Measurements from ENCODE around the gene AFDN. TPM values are rescaled to one million over a fixed set of nuclear protein-coding genes. Genes with fewer than 3 reads are reported as not detected.

AFDN gene
- polyA plus RNA-seq, 1 of the 3 experiments (the other 2 are of a cell fraction), result 25.1 TPM

GRCh38 chr6:167789358-167789757 lies 37.4 kb upstream of the AFDN start:
- H3K79me2 ChIP-seq (ENCODE audit: insufficient read depth), result no peaks in the 10 kb centered on the region
- H3K9ac ChIP-seq, result no peak overlapping the region
- no peaks in the 10 kb centered on the region for H3K9me2 ChIP-seq
- H3K4me3 ChIP-seq (ENCODE audit: low read depth in 2 of 2, low read length in 1 of 2), result no peak overlapping the region
- no peak overlapping the region for H3K4me2 ChIP-seq
- CTCF ChIA-PET, result interaction anchor here (1.4 kb wide), 2 partner anchors 12 to 29 kb away, joined by 3 to 5 read pairs; no protein-coding TSS in a partner anchor
- no peaks in the 10 kb centered on the region for H3K36me3 ChIP-seq (replicated peaks in 1 of 2; ENCODE audit: control insufficient read depth in 1 of 2, insufficient read depth in 2 of 2, low read length in 1 of 2)
- DNase-seq, result no peak
- POLR2A ChIA-PET, result no interaction called here
- H3K27me3 ChIP-seq (ENCODE audit: insufficient read depth), result no peaks in the 10 kb centered on the region
- WGBS (ENCODE audit: low lambda C conversion rate), result 36% methylated on average over 4 of the region's 6 CpGs
- no peaks in the 10 kb centered on the region; a peak in 1 of 4 replicates for H3K4me1 ChIP-seq (ENCODE audit: control insufficient read depth in 1 of 2, insufficient read depth in 2 of 2, low read depth in 1 of 2, low read length in 1 of 2)
- H2AFZ ChIP-seq (ENCODE audit: low read depth), result no peak overlapping the region
- no peak for TF ChIP-seq EZH2phosphoT487 (IDR thresholded peaks at IDR 0.05; ENCODE audit: borderline replicate concordance, low read depth)
- no peak for TF ChIP-seq TAF1 (IDR thresholded peaks at IDR 0.05; ENCODE audit: borderline replicate concordance, low read depth, low read length)
- TF ChIP-seq YY1 (IDR thresholded peaks at IDR 0.05; ENCODE audit: low read depth), result no peak
- no peak for TF ChIP-seq POLR2AphosphoS5 (IDR thresholded peaks at IDR 0.05; ENCODE audit: low read depth, low read length)
- TF ChIP-seq TEAD4 (IDR thresholded peaks at IDR 0.05; ENCODE audit: borderline replicate concordance, insufficient read depth), result no peak
- TF ChIP-seq RFX5 (IDR thresholded peaks at IDR 0.05; ENCODE audit: low read length), result no peak
- TF ChIP-seq PBX3 (IDR thresholded peaks at IDR 0.05), result no peak
- TF ChIP-seq MAX (IDR thresholded peaks at IDR 0.05; ENCODE audit: low read depth), result no peak
- no peak for TF ChIP-seq USF2 (IDR thresholded peaks at IDR 0.05; ENCODE audit: borderline replicate concordance, low read depth, low read length)
- no peak for TF ChIP-seq FOSL2 (IDR thresholded peaks at IDR 0.05; ENCODE audit: borderline replicate concordance, low read depth)
- no peak for TF ChIP-seq SIN3A (IDR thresholded peaks at IDR 0.05; ENCODE audit: borderline replicate concordance, low read depth, low read length)
- no peak for TF ChIP-seq GATA2 (CRISPR knock-in tag; IDR thresholded peaks at IDR 0.05)
- H3K27ac ChIP-seq (ENCODE audit: low read depth in 2 of 2, low read length in 1 of 2), result no peak overlapping the region
- H3F3A ChIP-seq (replicated peaks; ENCODE audit: insufficient read depth), result no peaks in the 10 kb centered on the region
- no peaks in the 10 kb centered on the region for H4K20me1 ChIP-seq (ENCODE audit: insufficient read depth)
- H3K9me3 ChIP-seq, result no peaks in the 10 kb centered on the region

GRCh38 chr6:167791091-167791779 lies 35.5 kb upstream of the AFDN start:
- no peaks in the 10 kb centered on the region for H3K9me3 ChIP-seq
- no peak overlapping the region for H3K27ac ChIP-seq (ENCODE audit: low read depth in 2 of 2, low read length in 1 of 2)
- no peaks in the 10 kb centered on the region for H3K9me2 ChIP-seq
- CTCF ChIA-PET, result interaction anchor here (1.0 to 1.2 kb wide), 2 partner anchors 12 to 48 kb away, joined by 3 to 5 read pairs; no protein-coding TSS in a partner anchor
- WGBS (ENCODE audit: low lambda C conversion rate), result 62% methylated on average over 8 of the region's 11 CpGs
- no peak overlapping the region for H3K4me3 ChIP-seq (ENCODE audit: low read depth in 2 of 2, low read length in 1 of 2)
- H3K9ac ChIP-seq, result no peak overlapping the region
- H3K79me2 ChIP-seq (ENCODE audit: insufficient read depth), result no peaks in the 10 kb centered on the region
- H2AFZ ChIP-seq (ENCODE audit: low read depth), result no peak overlapping the region
- POLR2A ChIA-PET, result no interaction called here
- no peaks in the 10 kb centered on the region for H4K20me1 ChIP-seq (ENCODE audit: insufficient read depth)
- no peaks in the 10 kb centered on the region for H3F3A ChIP-seq (replicated peaks; ENCODE audit: insufficient read depth)
- peaks cover 0 to 9% of the 10 kb centered on the region in 2 experiments; a peak in 1 of 4 replicates for H3K4me1 ChIP-seq (ENCODE audit: control insufficient read depth in 1 of 2, insufficient read depth in 2 of 2, low read depth in 1 of 2, low read length in 1 of 2)
- no peaks in the 10 kb centered on the region; the same call in 1 of the 2 replicates for H3K27me3 ChIP-seq (ENCODE audit: insufficient read depth)
- TF ChIP-seq NFIC (IDR thresholded peaks at IDR 0.05; ENCODE audit: borderline replicate concordance) (no peak), CTCF (IDR thresholded peaks at IDR 0.05) (no peak), RCOR1 (IDR thresholded peaks at IDR 0.05; ENCODE audit: low read length) (no peak), CHD2 (IDR thresholded peaks at IDR 0.05; ENCODE audit: low read length, partially characterized antibody) (no peak), TEAD4 (IDR thresholded peaks at IDR 0.05; ENCODE audit: borderline replicate concordance, insufficient read depth) (no peak), MEF2A (IDR thresholded peaks at IDR 0.05; ENCODE audit: borderline replicate concordance, low read depth) (no peak), FOXM1 (IDR thresholded peaks at IDR 0.05; ENCODE audit: low read depth) (no peak), MAX (IDR thresholded peaks at IDR 0.05; ENCODE audit: low read depth) (no peak), TCF12 (IDR thresholded peaks at IDR 0.05) (no peak), YY1 (IDR thresholded peaks at IDR 0.05; ENCODE audit: low read depth) (no peak)
- no peak overlapping the region for H3K4me2 ChIP-seq
- H3K36me3 ChIP-seq (replicated peaks in 1 of 2; ENCODE audit: control insufficient read depth in 1 of 2, insufficient read depth in 2 of 2, low read length in 1 of 2), result no peaks in the 10 kb centered on the region
- no peak for DNase-seq
